Type B pancreatic cell (in vitro differentiated cells): Measurements from ENCODE around the gene SMIM38. TPM values are rescaled to one million over a fixed set of nuclear protein-coding genes. Genes with fewer than 3 reads are reported as not detected.

Experiments used
- DNase-seq: peaks from one replicate; pipeline ENCODE4 v3.0.0; 2021; ENCODE audit warnings: mixed read lengths; ENCODE audit not compliant: unreplicated experiment; ENCODE audit errors: extremely low spot score
- H3K27ac Mint-ChIP-seq: 2 replicates; pipeline ENCODE4 v1.8.0; 2021; ENCODE audit warnings: mild to moderate bottlenecking, mixed read lengths
- H3K27me3 Mint-ChIP-seq: 2 replicates; pipeline ENCODE4 v1.8.0; 2021; ENCODE audit warnings: mixed read lengths
- H3K36me3 Mint-ChIP-seq: 2 replicates; pipeline ENCODE4 v1.8.0; 2021; ENCODE audit warnings: mixed read lengths
- H3K4me1 Mint-ChIP-seq: one replicate; pipeline ENCODE4 v1.8.0; 2021; ENCODE audit warnings: mixed read lengths; ENCODE audit not compliant: unreplicated experiment
- H3K4me3 Mint-ChIP-seq: 2 replicates; pipeline ENCODE4 v1.8.0; 2021; ENCODE audit warnings: mild to moderate bottlenecking, mixed read lengths
- H3K9me3 Mint-ChIP-seq: 2 replicates; pipeline ENCODE4 v1.8.0; 2021; ENCODE audit warnings: mixed read lengths
- total RNA-seq: library from RNA; stranded (reverse); gene quantifications from 2 replicates; pipeline ENCODE4 v1.2.1, GENCODE V29; 2021; ENCODE audit warnings: low replicate concordance
- TF ChIP-seq, protein P1 (sequence below): fragments of 200-600 bp; sonication (generic); conservative IDR thresholded peaks from 2 replicates; pipeline ENCODE4 v1.5.0; 2021; ENCODE audit warnings: antibody characterized with exemption, mild to moderate bottlenecking

The SMIM38 gene
- total RNA-seq, 1 donor from 2014 or later, result 5.3 TPM

DNA sequence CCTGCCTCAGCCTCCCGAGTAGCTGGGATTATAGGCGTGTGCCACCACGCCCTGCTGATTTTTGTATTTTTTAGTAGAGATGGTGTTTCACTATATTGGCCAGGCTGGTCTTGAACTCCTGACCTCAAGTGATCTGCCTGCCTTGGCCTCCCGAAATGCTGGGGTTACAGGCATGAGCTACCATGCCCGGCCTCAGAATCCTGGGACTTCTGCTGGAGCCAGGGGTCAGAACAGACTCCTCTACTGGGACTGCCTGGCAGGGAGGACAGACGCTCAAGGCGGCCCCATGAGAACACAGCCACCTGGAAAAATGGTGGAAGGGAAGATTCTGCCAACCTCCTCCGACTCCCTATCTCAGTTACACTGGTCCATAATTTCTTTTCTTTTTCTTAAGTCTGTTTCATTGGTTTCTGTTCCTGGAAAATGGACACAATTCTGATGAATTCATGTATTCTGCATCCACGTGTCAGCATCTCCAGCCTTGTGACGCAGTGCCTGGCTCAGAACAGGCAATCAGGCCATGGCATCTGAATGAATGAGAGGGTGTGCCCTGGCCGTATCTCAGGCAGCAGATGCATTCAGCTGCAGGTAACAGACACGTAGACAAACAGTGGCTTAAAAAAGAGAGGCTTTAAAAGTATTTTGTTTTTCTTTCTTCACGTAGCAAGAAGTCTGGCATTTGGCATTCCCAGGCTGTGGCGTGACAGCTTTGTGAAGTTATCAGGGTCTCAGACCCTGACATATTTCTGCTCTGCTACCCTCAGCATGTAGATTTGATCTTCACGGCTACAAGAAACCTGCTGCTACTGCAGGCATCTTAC lies 4.8 kb downstream of the SMIM38 start:
- Mint-ChIP-seq H3K27me3 (peaks cover 3% of the 10 kb centered on the region), H3K36me3 (peaks cover 13% of the 10 kb centered on the region), H3K4me1 (peaks cover 21% of the 10 kb centered on the region), H3K9me3 (peaks cover 13% of the 10 kb centered on the region), H3K4me3 (no peak overlapping the region), H3K27ac (no peak overlapping the region)
- TF ChIP-seq, protein P1, sequence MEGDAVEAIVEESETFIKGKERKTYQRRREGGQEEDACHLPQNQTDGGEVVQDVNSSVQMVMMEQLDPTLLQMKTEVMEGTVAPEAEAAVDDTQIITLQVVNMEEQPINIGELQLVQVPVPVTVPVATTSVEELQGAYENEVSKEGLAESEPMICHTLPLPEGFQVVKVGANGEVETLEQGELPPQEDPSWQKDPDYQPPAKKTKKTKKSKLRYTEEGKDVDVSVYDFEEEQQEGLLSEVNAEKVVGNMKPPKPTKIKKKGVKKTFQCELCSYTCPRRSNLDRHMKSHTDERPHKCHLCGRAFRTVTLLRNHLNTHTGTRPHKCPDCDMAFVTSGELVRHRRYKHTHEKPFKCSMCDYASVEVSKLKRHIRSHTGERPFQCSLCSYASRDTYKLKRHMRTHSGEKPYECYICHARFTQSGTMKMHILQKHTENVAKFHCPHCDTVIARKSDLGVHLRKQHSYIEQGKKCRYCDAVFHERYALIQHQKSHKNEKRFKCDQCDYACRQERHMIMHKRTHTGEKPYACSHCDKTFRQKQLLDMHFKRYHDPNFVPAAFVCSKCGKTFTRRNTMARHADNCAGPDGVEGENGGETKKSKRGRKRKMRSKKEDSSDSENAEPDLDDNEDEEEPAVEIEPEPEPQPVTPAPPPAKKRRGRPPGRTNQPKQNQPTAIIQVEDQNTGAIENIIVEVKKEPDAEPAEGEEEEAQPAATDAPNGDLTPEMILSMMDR, result no peak
- DNase-seq, result no peak

DNA sequence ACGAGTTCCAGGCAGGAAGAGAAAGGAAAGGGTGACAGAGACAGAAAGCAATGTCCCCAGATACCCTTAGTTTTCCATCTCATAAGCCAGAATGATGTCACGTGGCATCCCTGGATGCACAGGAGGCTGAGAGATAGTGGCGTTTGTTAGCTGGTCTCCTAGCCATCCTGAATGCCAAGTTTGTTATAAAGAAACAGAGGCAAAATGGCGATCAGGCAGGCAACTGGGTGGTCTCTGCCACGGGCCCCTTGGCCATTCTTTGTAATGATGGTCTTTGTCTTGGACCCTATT lies 5.3 kb downstream of the SMIM38 start:
- H3K36me3 Mint-ChIP-seq, result peaks cover 13% of the 10 kb centered on the region
- DNase-seq, result no peak
- TF ChIP-seq, protein P1, result no peak
- peaks cover 21% of the 10 kb centered on the region for H3K4me1 Mint-ChIP-seq
- H3K27me3 Mint-ChIP-seq, result peaks cover 3% of the 10 kb centered on the region
- H3K27ac Mint-ChIP-seq, result no peak overlapping the region
- H3K4me3 Mint-ChIP-seq, result no peak overlapping the region
- H3K9me3 Mint-ChIP-seq, result peaks cover 13% of the 10 kb centered on the region

DNA sequence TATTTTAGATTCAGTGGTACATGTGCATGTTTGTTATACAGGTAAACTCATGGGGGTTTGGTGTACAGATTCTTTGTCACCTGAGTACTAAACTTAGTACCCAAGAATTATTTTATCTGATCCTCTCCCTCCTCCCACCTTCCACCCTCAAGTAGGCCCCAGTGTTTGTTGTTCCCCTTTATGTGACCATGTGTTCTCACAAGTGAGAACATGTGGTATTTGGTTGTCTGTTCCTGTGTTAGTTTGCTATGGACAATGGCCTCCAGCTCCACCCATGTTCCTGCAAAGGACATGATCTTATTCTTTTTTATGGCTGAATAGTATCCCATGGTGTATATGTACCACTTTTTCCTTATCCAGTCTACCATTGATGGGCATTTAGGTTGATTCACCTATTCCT lies 6.8 kb downstream of the SMIM38 start:
- Mint-ChIP-seq H3K27ac (no peak overlapping the region), H3K27me3 (peaks cover 3% of the 10 kb centered on the region), H3K4me3 (no peak overlapping the region), H3K36me3 (peaks cover 13% of the 10 kb centered on the region), H3K9me3 (peaks cover 13% of the 10 kb centered on the region), H3K4me1 (peaks cover 19% of the 10 kb centered on the region)
- DNase-seq, result no peak
- TF ChIP-seq, protein P1, result no peak

DNA sequence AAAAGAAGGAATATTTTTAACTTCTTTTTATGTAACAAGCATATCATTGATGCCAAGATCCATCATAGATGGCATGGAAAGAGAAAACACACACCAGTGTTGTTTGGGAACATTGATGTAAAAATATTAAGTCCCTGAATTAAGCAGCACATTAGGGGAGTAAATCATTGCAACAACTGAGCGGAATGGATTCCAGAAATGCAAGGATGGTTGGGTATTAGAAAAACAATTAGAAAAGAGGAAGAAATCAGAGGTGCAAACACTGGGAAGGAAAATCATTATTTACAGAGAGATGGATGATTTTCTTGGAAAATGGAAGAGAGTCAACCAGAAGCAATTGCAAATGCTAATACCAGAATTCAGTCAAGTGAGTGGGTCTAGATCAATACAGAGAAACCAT lies 8.1 kb downstream of the SMIM38 start:
- DNase-seq, result no peak
- TF ChIP-seq, protein P1, result no peak
- Mint-ChIP-seq H3K9me3 (peaks cover 13% of the 10 kb centered on the region), H3K27ac (no peak overlapping the region), H3K4me3 (no peak overlapping the region), H3K36me3 (peaks cover 13% of the 10 kb centered on the region), H3K27me3 (peaks cover 6% of the 10 kb centered on the region), H3K4me1 (peaks cover 19% of the 10 kb centered on the region)

DNA sequence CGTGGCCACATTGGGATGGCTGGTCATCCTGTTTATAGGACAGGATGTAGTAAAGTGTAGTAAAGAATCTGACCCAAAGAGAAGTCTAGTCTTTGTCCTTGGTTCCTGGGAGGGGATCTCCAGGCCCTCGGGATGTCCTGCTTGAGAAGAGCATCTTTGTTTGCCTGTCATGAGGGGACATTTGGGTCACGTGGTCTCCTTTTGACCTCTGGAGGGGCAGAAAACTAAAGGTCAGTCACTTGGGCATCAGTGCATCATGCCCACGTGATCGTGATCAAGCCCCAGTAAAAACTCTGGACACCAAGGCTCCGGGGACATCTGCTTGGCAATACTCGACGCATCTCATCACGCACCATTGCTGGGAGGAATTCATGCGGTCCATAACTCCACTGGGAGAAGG lies 9.1 kb downstream of the SMIM38 start:
- peaks cover 13% of the 10 kb centered on the region for H3K36me3 Mint-ChIP-seq
- H3K9me3 Mint-ChIP-seq, result peaks cover 13% of the 10 kb centered on the region
- H3K27me3 Mint-ChIP-seq, result peaks cover 6% of the 10 kb centered on the region
- H3K4me3 Mint-ChIP-seq, result no peak overlapping the region
- TF ChIP-seq, protein P1, result no peak
- H3K4me1 Mint-ChIP-seq, result peaks cover 19% of the 10 kb centered on the region
- DNase-seq, result no peak
- H3K27ac Mint-ChIP-seq, result no peak overlapping the region
